GM04504 (cell line): ENCODE data around the gene ARHGAP4.

Experiments used
- DNase-seq: peaks from one replicate; pipeline ENCODE4 v3.0.0-alpha.2; 2012; ENCODE audit warnings: low read depth

ARHGAP4 gene

DNA sequence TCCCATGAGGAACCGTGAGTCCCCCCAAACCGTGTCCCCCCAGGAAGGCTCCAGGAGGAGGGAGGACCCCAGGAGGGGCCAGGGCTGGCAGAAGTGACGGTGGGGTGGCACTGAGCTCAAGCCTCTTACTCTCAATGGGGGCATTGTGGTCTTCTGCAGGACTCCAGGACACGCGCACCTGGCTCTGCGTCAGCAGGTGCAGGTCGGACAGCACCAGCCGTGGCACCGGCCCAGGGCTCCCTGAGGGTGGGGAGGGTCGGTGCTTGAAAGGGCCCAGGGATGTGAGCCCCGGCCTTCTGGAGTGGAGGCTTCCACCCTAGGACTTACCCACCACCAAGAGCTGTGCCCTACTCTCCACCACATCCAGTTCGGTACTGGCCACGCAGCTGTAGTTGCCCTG, 58.4 kb downstream of the ARHGAP4 start:
- DNase-seq = no peak

DNA sequence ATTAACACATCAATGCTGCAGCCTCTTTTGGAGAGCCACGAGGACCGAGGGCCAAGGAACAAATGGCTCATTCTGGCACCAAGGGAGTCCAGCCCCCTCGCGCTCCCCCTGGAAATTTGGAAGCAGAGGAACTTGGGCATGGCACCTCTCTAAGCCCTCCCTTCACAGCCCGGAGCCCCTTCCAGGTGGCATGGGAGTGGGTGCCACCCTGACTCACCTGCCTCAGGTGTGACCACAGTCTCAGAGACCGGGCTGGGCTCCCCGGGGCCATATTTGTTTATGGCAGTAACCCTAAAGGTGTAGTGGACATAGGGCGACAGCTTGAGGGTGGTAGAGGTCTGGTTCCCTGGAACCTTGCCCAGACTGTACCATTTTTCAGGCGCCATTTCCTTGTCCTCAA, 58.9 kb downstream of the ARHGAP4 start:
- no peak for DNase-seq

DNA sequence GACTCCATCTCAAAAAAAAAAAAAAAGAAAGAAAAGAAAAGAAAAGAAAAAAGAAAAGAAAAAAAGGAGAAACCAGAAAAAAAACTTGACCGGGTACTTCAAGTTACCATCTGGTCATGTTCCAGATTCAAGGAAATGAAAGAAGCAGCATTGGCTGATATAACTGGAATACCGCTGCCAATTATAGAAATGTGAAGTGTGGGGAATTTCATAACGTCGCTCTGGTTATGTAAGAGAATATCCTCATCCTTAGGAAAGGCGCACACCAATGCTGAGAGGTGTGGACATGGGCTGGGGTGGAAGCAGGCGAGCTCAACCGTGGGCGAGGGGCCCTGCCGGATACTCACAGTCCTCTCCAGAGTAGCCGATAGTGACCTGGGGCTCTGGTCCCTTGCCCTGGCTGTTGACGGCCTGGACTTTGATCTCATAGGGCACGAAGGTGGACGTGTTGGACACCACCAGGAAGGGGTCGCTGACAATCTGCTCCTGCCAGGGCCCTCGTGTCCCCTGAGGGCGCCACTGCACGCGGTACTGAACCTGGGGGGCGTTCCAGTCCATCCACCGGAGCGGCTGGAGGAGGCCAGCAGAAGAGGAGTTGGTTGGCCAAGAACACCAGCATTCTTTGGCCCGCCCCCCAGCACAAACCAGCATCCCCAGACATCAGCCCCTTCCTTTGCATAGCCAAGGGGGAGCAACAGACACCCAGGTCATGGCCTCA, 59.6 kb downstream of the ARHGAP4 start:
- no peak for DNase-seq

DNA sequence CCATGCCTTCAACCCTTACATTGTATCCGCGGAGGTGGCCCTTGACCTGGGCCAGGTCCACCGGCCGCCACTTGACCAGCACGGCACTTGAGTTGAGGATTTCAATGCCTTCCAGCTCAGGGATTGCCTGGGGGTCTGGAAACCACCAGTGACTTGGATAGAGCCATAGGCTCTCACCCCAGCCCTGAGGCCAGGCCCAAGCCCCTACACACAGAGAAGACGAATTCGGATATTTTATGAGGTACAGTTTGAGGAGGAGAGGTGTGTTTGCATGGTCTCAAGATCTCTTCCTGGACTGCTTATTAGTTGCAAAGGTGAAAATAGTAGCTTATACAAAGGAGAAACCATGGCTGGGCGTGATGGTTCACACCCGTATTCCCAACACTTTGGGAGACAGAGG, 60.4 kb downstream of the ARHGAP4 start:
- no peak for DNase-seq

GRCh38 chrX:153865321-153865580, 60.8 kb downstream of the ARHGAP4 start:
- no peak for DNase-seq

DNA sequence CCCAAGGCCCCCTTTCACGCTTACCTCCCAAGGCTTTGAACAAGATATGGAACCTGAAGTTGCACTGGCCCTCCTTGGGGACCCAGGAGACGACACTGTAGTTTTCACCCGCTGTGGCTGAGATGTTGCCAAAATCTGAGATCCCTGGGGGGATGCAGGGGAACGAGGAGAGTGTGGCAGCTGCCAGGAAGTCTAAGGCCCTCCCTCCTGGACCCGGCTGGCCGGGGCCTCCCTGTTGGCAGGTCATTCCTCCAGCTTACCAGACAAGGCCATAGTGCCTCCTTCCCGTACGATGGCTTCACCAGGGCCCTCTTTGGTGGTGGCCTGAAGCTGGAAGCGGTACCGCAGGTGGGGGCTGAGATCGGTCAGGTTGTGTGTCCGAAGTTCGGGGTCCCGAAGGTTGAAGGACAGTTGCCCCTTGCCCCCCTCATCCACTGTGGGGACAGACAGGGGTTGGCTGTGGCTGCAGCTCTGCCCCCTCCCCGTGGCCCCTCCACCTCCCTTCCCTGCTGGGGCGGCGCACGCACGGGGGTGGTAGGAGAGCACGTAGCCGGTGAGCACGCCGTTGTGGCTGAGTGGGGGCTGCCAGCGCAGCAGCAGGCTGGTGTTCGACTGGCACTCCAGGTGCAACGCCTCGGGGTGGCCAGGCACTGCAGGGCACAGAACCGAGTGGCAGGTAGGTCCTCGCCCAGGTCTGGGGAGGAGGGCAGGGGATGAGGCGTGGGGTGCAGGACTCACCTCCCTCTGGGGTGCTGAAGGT, 61.3 kb downstream of the ARHGAP4 start:
- DNase-seq = no peak

- DNase-seq = no peak
These were observed 62.0 kb downstream of the ARHGAP4 start for GRCh38 chrX:153864101-153864500.

- no peak for DNase-seq
These were observed 62.6 kb downstream of the ARHGAP4 start for GRCh38 chrX:153863251-153863991.

GRCh38 chrX:153862369-153863250, 63.5 kb downstream of the ARHGAP4 start:
- no peak for DNase-seq

DNA sequence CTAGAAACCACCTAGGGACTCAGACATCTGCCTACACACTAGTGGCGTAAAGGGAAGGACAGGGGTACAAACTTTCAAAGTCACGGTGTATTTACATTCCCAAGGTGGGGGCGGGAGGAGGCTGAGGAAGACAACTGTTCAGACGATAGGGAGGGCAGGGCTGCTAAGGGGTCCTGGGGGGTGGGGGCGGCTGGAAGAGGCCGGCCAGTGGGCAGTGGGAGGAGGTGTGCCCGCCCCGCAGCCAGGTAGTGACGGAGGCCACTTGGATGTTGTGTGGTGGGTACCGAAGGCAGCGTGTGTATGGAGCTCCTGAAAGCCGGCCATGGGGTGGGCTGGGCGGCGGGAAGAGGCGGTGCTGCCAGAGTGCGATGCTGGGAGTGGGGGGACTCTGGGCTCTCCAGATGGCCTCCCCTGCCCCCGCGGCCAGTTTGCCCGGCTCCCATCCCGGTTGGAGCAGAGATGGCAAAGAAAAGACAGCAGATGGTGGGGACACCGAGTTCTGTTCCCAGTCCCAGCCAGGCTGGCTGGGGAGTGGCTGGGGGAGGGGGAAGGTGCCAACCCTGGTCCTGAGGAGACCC, 64.2 kb downstream of the ARHGAP4 start:
- no peak for DNase-seq

GRCh38 chrX:153861151-153861550, 64.9 kb downstream of the ARHGAP4 start:
- no peak for DNase-seq
